NCI-H2196 treated with DMSO at 0.1 percent for 48 hours (cell line): ENCODE measurements around the gene VAMP2.
A peak's percentile ranks its signal among the peaks of the same experiment; 100 is the strongest.

Experiments
- DNase-seq: peaks from one replicate; lab custom pipeline; 2025; ENCODE audit not compliant: unreplicated experiment; lab: John Stamatoyannopoulos, UW

The VAMP2 gene

GRCh38 chr17:8162233-8162996 lies at the start of gene VAMP2:
Gene VAMP2 (minus strand): TSS chr17:8162948. CDS start chr17:8162879, 69 bp downstream.
- DNase-seq = peak; percentile 24

- no peak for DNase-seq
These were observed 48.2 kb upstream of the VAMP2 start for GRCh38 chr17:8210761-8211458.

- DNase-seq = peak; percentile 72
These were observed 47.4 kb upstream of the VAMP2 start, which contains the start of gene AURKB for GRCh38 chr17:8209907-8210760. Gene AURKB (minus strand): TSS chr17:8210575. CDS start chr17:8210224, 351 bp downstream.

GRCh38 chr17:8206536-8206935 lies 43.8 kb upstream of the VAMP2 start:
- DNase-seq = no peak

- no peak for DNase-seq
These were observed 42.2 kb upstream of the VAMP2 start for GRCh38 chr17:8204761-8205555.

GRCh38 chr17:8192070-8192815 lies 29.5 kb upstream of the VAMP2 start:
- DNase-seq = peak; percentile 67

GRCh38 chr17:8190506-8190905 lies 27.8 kb upstream of the VAMP2 start:
- no peak for DNase-seq

GRCh38 chr17:8189711-8190477 lies 27.1 kb upstream of the VAMP2 start, which contains the start of gene BORCS6:
Gene BORCS6 (minus strand): TSS chr17:8190180. CDS start chr17:8190140, 40 bp downstream.
- DNase-seq = peak; percentile 77

- DNase-seq = no peak
These were observed 26.4 kb upstream of the VAMP2 start for GRCh38 chr17:8189041-8189710.

GRCh38 chr17:8188263-8188839 lies 25.6 kb upstream of the VAMP2 start:
- no peak for DNase-seq

- DNase-seq = peak; percentile 69
These were observed 24.9 kb upstream of the VAMP2 start for GRCh38 chr17:8187517-8188262.

- peak; percentile 64 for DNase-seq
These were observed 24.2 kb upstream of the VAMP2 start for GRCh38 chr17:8186787-8187516.

GRCh38 chr17:8186446-8186786 lies 23.7 kb upstream of the VAMP2 start:
- no peak for DNase-seq

- no peak for DNase-seq
These were observed 23.1 kb upstream of the VAMP2 start for GRCh38 chr17:8185582-8186445.

GRCh38 chr17:8176998-8177731 lies 14.4 kb upstream of the VAMP2 start:
- no peak for DNase-seq
